Hematopoietic multipotent progenitor cell treated with erythropoietin and hydrocortisone succinate and interleukin-3 and kit ligand, for 8 days (in vitro differentiated cells): Measurements from ENCODE around the gene SLC25A36.
"Not testable (repeated sequence)": the region's sequence is repeated elsewhere in the genome, so short reads cannot be mapped to it uniquely, and the experiment has no call there.

Source experiments
- DNase-seq: peaks from one replicate; pipeline ENCODE4 v3.0.0-alpha.2; 2015

The SLC25A36 gene

GRCh38 chr3:141000027-141000663 is 58.5 kb downstream of the SLC25A36 start:
- DNase-seq: peak; percentile 51

- DNase-seq: no peak
These were observed 59.0 kb downstream of the SLC25A36 start for GRCh38 chr3:141000686-141001085.

DNA sequence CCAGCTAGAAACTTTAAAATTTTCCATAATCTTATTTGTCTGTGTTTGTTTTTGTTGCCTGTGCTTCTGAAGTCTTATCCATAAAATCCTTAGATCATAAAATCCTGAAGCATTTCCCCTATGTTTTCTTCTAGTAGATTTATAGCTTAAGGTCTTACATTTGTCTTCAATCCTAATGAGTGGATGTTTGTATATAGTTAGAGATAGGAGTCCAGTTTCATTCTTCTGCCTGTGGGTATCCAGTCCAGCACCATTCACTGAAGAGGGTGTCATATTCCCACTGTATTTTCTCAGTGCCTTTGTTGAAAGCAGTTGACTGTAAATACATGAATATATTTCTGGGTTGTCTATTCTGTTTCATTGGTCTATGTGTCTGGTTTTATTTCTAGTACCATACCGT is 64.7 kb downstream of the SLC25A36 start:
- DNase-seq: no peak

DNA sequence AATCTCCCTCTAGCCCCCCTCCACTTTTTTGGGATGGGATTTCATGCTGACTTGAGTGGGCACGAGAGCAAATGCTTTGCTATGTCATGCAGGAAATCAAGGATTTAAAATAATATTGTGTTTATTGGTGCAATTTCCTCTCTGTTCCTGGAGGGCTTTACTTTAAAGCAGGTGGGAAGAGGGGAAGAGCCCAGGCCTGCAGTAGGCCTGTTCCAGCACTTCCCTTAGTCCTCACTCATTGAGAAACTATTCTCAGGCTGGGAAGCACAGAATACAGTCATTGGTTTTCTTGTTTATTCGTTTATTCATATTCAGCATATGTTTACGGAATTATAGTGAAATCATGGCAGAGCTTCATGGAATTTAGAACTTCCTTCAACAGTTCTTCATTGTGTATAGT is 67.9 kb downstream of the SLC25A36 start:
- no peak for DNase-seq

DNA sequence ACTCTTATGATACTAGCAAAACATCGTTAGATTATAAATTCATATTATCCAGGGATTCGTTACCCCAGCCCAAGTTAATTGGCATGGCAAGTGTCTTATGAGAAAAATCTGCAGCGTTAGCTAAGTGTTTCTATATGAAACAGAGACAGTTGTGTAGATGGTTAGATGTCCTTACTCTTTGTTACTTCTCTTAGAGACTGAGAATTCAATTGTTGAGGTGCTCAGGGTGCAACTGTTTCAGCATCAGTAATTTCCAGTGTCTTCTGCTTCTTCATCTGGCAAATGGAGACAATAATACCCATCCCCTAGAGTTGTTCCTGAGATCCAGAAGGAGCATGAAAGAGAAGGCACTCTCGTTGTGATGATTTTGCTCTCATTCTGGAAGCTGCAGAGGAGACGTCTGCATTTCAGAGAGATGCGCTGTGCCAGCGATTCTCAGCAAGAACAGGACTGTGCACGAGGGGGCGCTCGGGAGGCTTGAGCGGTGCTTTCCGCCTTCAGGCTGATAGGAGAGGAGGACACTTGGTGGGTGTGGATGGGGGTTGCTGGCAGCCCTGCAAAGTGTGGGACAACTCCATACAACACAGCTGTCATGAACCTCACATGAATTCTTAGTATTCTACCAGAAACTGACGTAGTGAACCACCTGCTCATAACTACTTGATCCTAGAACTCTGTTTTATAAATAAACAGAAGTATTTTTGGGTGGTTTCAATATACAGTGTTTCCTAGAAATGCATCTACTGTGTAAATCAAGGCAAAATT is 69.8 kb downstream of the SLC25A36 start:
- DNase-seq: peak; percentile 62

GRCh38 chr3:141011997-141012262 is 70.3 kb downstream of the SLC25A36 start:
- no peak for DNase-seq

DNA sequence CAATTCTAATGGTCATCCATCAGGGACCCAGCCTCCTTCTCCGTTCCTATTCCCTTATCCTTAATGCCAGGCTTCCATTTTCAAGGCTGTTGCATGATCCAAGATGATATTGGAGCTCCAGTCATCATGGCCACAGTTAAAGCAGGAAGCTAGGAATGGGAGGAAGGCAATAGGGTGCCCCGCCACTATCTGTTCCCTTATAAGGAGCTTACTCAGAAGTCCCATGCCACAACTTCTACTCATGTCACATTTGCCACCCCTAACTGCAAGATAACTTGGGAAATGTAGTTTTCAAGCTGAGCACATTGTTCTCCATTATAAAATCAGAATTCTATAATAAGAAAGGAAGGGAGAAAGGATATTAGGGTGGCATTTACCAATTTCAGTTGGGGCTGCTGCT is 70.9 kb downstream of the SLC25A36 start:
- DNase-seq: no peak

DNA sequence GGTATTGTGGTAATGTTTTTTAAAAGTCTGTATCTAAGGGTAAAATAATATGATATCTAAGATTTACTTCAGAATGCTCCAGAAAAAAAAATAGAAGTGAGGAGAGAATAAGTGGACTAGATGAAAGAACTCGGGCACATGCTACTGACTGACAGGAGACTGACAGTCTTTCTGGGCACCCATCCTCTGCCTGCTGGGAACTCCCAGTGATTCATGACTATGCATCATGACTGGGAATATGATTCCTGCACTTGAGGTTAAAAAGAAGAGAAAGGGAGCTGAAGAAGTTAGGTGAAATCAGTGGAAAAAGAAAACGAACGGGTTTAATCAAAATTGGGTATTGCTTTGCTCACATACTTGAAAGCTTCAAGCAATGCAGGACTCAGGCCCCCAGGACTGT is 73.8 kb downstream of the SLC25A36 start:
- DNase-seq: no peak

DNA sequence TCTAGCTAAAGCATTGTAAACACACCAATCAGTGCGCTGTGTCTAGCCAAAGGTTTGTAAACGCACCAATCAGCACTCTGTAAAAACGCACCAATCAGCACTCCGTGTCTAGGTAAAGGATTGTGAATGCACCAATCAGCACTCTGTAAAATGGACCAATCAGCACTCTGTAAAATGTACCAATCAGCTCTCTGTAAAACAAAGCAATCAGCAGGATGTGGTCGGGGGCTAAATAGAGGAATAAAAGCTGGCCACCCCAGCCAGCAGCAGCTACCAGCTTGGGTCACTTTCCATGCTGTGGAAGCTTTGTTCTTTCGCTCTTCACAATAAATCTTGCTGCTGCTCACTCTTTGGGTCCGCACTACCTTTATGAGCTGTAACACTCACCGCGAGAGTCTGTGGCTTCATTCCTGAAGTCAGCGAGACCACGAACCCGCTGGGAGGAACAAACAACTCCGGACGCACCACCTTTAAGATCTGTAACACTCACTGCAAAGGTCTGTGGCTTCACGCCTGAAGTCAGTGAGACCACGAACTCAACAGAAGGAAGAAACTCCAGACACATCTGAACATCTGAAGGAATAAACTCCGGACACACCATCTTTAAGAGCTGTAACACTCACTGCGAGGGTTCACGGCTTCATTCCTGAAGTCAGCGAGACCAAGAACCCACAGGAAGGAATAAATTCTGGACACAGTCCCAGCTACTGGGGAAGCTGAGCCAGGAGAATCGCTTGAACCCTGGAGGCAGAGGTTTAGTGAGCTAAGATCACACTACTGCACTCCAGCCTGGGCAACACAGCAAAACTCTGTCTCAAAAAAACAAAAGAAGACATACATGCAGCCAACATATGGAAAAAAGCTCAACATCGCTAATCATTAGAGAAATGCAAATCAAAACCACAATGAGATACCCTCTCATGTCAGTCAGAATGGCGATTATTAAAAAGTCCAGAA is 76.0 kb downstream of the SLC25A36 start:
- not testable (repeated sequence) for DNase-seq

GRCh38 chr3:141019244-141019643 is 77.6 kb downstream of the SLC25A36 start:
- no peak for DNase-seq

DNA sequence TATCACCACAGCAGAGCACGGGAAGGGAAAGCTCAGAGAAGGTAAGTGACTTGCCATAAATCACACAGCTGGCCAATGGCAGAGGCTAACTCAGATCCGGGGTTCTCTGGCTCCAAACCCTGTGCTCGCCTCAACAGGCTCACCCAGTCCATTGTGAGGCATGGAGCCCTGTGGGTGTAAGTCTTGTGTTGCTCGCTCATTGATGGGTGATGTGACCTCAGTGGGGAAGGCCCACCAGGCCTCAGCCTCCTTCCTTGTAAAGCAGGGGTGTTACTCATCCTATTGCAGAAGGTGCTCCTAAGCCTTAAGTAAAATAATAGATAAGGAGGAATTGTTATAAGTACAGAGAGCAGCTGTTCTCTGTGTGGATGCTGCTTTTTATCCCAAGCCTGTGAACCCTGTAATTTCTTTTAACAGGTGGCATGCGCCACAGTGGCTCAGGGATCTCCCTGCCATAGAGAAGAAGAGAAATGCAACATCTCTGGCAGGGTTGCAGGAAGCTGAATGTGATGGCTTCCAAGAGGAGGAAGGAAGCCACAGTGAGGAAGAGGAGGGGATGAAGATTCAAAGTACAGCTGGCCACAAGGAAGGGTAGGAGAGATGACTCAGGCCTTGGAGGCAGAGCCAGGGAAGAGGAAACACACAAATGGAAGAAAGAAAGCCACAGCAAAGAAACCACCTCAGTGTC is 78.7 kb downstream of the SLC25A36 start:
- no peak for DNase-seq

GRCh38 chr3:141021261-141021660 is 79.6 kb downstream of the SLC25A36 start:
- DNase-seq: no peak
